Keratinocyte (primary cell): ENCODE results near the gene CBFA2T3.

Source experiments
- CTCF ChIP-seq, 3 experiments: IDR thresholded peaks in 1 of 3; conservative IDR thresholded peaks in 1 of 3; optimal IDR thresholded peaks in 1 of 3; 2 replicates in 2 of 3; 3 replicates in 1 of 3; pipeline versions ENCODE3 to v1.5.1; 2011; ENCODE audit warnings: low read length in 3 of 3, mild to moderate bottlenecking in 3 of 3, moderate library complexity in 2 of 3, control low read depth in 1 of 3, inconsistent platforms in 1 of 3; ENCODE audit not compliant: insufficient read depth in 2 of 3; ENCODE audit errors: extremely low read depth in 1 of 3
- EZH2 ChIP-seq: IDR thresholded peaks from one replicate; pipeline ENCODE4 v1.6.1; 2012; ENCODE audit warnings: inconsistent platforms, mild to moderate bottlenecking, low read length, moderate library complexity

- TF ChIP-seq CTCF (optimal IDR thresholded peaks at IDR 0.05 in 1 of 3, IDR thresholded peaks at IDR 0.05 in 1 of 3, conservative IDR thresholded peaks at IDR 0.05 in 1 of 3; ENCODE audit: extremely low read depth in 1 of 3, insufficient read depth in 2 of 3, low read length in 3 of 3) (no peak), EZH2 (no peak)
Measured at GRCh38 chr16:88982286-88983084, 5.5 kb upstream of the CBFA2T3 start.
